GM23338 (cell line): ENCODE measurements around the gene CCDC177. TPM values are rescaled to one million over a fixed set of nuclear protein-coding genes. Genes with fewer than 3 reads are reported as not detected.

Experiments used
- ATAC-seq: fragments of 200-7000 bp; cut with Tn5 transposase; 3 replicates; pipeline ENCODE4 v1.9.1; 2020
- DNase-seq: peaks from one replicate; pipeline ENCODE4 v3.0.0-alpha.2; 2015; ENCODE audit warnings: low spot score
- H2AFZ ChIP-seq: fragments of 200-600 bp; sonication (generic); 2 replicates; pipeline ENCODE4 v1.8.0; 2016; ENCODE audit warnings: antibody characterized with exemption, mild to moderate bottlenecking, moderate library complexity
- H3F3A ChIP-seq: fragments of 200-600 bp; sonication (generic); replicated peaks from 2 replicates; pipeline ENCODE4 v1.8.0; 2017; ENCODE audit warnings: antibody characterized with exemption, mixed run types, low read depth
- H3K27ac ChIP-seq: fragments of 200-600 bp; sonication (generic); 2 replicates; pipeline ENCODE4 v1.6.1; 2016; ENCODE audit warnings: low read depth
- H3K27me3 ChIP-seq: fragments of 200-600 bp; sonication (generic); 2 replicates; pipeline ENCODE4 v1.8.0; 2016; ENCODE audit warnings: mild to moderate bottlenecking, mixed run types, moderate library complexity; ENCODE audit not compliant: insufficient read depth
- H3K36me3 ChIP-seq: fragments of 200-600 bp; sonication (generic); 2 replicates; pipeline ENCODE4 v1.8.0; 2016; ENCODE audit warnings: mild to moderate bottlenecking; ENCODE audit not compliant: insufficient read depth
- H3K4me1 ChIP-seq: fragments of 200-600 bp; sonication (generic); 2 replicates; pipeline ENCODE4 v1.8.0; 2016; ENCODE audit warnings: mild to moderate bottlenecking, moderate library complexity; ENCODE audit not compliant: insufficient read depth
- H3K4me2 ChIP-seq: fragments of 200-600 bp; sonication (generic); 2 replicates; pipeline ENCODE4 v1.7.1; 2017; ENCODE audit warnings: mixed run types
- H3K4me3 ChIP-seq: fragments of 200-600 bp; sonication (generic); 2 replicates; pipeline ENCODE4 v1.6.1; 2016; ENCODE audit warnings: mixed run types
- H3K79me2 ChIP-seq: fragments of 200-600 bp; sonication (generic); replicated peaks from 2 replicates; pipeline ENCODE4 v1.8.0; 2017; ENCODE audit warnings: mild to moderate bottlenecking; ENCODE audit not compliant: insufficient read depth
- H3K9me2 ChIP-seq: fragments of 200-600 bp; sonication (generic); 2 replicates; pipeline ENCODE4 v1.8.0; 2017; ENCODE audit not compliant: insufficient read depth
- H4K20me1 ChIP-seq: fragments of 200-600 bp; sonication (generic); replicated peaks from 2 replicates; pipeline ENCODE4 v1.8.0; 2017; ENCODE audit warnings: mild to moderate bottlenecking; ENCODE audit not compliant: insufficient read depth
- H3K27ac Mint-ChIP-seq: 2 replicates; pipeline ENCODE4 v1.8.0; 2020; ENCODE audit warnings: inconsistent platforms, mild to moderate bottlenecking, moderate library complexity, mixed read lengths
- H3K27me3 Mint-ChIP-seq: 3 replicates; pipeline ENCODE4 v1.8.0; 2022; ENCODE audit warnings: low read depth, mild to moderate bottlenecking, moderate library complexity, mixed read lengths, inconsistent platforms; ENCODE audit not compliant: insufficient read depth, poor library complexity
- H3K36me3 Mint-ChIP-seq: 3 replicates; pipeline ENCODE4 v1.8.0; 2021; ENCODE audit warnings: low read depth, mild to moderate bottlenecking, inconsistent platforms, moderate library complexity, mixed read lengths
- H3K4me1 Mint-ChIP-seq: 3 replicates; pipeline ENCODE4 v1.8.0; 2020; ENCODE audit warnings: mild to moderate bottlenecking, inconsistent platforms, mixed read lengths
- H3K4me3 Mint-ChIP-seq: 3 replicates; pipeline ENCODE4 v1.8.0; 2021; ENCODE audit warnings: moderate library complexity, mild to moderate bottlenecking, inconsistent platforms, mixed read lengths
- H3K9me3 Mint-ChIP-seq: 3 replicates; pipeline ENCODE4 v1.8.0; 2020; ENCODE audit warnings: moderate library complexity, mild to moderate bottlenecking, inconsistent platforms, mixed read lengths
- CREB1 ChIP-seq: fragments of 250-450 bp; sonication (Bioruptor Pico); IDR thresholded peaks from 2 replicates; pipeline ENCODE4 v1.5.0; 2020; ENCODE audit warnings: low read depth, mild to moderate bottlenecking, moderate library complexity
- CTCF ChIP-seq, 2 experiments: fragments of 200-600 bp in 1 of 2; sonication (generic) in 1 of 2; conservative IDR thresholded peaks; 2 replicates each; pipeline versions ENCODE4 v1.5.1 to v1.6.1; 2016 to 2017; ENCODE audit warnings: antibody characterized with exemption in 2 of 2, low read depth in 2 of 2, mild to moderate bottlenecking in 2 of 2, moderate library complexity in 1 of 2
- EZH2 ChIP-seq: fragments of 200-600 bp; sonication (generic); IDR thresholded peaks from one replicate; pipeline ENCODE4 v1.8.0; 2017; ENCODE audit warnings: antibody characterized with exemption, mild to moderate bottlenecking, low read depth; ENCODE audit not compliant: unreplicated experiment
- EZH2phosphoT487 ChIP-seq: fragments of 200-600 bp; sonication (generic); IDR thresholded peaks from one replicate; pipeline ENCODE4 v1.8.1; 2018; ENCODE audit warnings: antibody characterized with exemption; ENCODE audit not compliant: unreplicated experiment
- NANOG ChIP-seq: IDR thresholded peaks from 2 replicates; pipeline ENCODE4 v1.6.1; 2016; ENCODE audit warnings: antibody characterized with exemption, borderline replicate concordance
- POLR2AphosphoS5 ChIP-seq: IDR thresholded peaks from 2 replicates; pipeline ENCODE4 v1.6.1; 2016; ENCODE audit warnings: antibody characterized with exemption, low read depth
- STAT1 ChIP-seq: IDR thresholded peaks from one replicate; pipeline ENCODE4 v1.6.1; 2016; ENCODE audit warnings: antibody characterized with exemption; ENCODE audit not compliant: unreplicated experiment
- ZNF114 ChIP-seq: fragments of 250-450 bp; sonication (Bioruptor Pico); IDR thresholded peaks from 2 replicates; pipeline ENCODE4 v1.5.0; 2020; ENCODE audit warnings: mild to moderate bottlenecking, moderate library complexity
- ZNF331 ChIP-seq: fragments of 250-450 bp; sonication (Bioruptor Pico); IDR thresholded peaks from 2 replicates; pipeline ENCODE4 v1.5.0; 2020; ENCODE audit warnings: low read depth, mild to moderate bottlenecking, moderate library complexity
- ZNF462 ChIP-seq: fragments of 250-450 bp; sonication (Bioruptor Pico); IDR thresholded peaks from 2 replicates; pipeline ENCODE4 v1.5.0; 2020; ENCODE audit warnings: mild to moderate bottlenecking, moderate library complexity
- polyA plus RNA-seq: library from polyadenylated mRNA; unstranded; fragments of >200 nt; fragmentation: Nextera tagmentation; extraction: Ambion mirVana; gene quantifications from 2 replicates; pipeline ENCODE4 v1.2.1, GENCODE V29; 2016
- total RNA-seq: library from RNA; depleted of rRNA; stranded (reverse); fragments of >200 nt; shearing (Covaris generic); gene quantifications from 2 replicates; pipeline ENCODE4 v1.2.3, GENCODE V29; 2014
- TF ChIP-seq, protein P1 (sequence below): IDR thresholded peaks from one replicate; pipeline ENCODE4 v1.6.1; 2018; ENCODE audit warnings: antibody characterized with exemption; ENCODE audit not compliant: unreplicated experiment

Gene CCDC177
- total and polyA plus RNA-seq, 2 experiments from 2014 or later: 0.18 to 1.7 TPM

- TF ChIP-seq EZH2 (no peak), ZNF114 (CRISPR knock-in tag) (no peak), CTCF (conservative IDR thresholded peaks at IDR 0.05; ENCODE audit: low read depth in 2 of 2) (no peak), POLR2AphosphoS5 (no peak)
These were observed 45.1 kb downstream of the CCDC177 start (continued) for GRCh38 chr14:69529563-69529962.

- no peaks in the 10 kb centered on the region for H3K27me3 ChIP-seq
- no peaks in the 10 kb centered on the region for H3F3A ChIP-seq
- Mint-ChIP-seq H3K27ac (no peak overlapping the region), H3K9me3 (no peaks in the 10 kb centered on the region), H3K4me3 (no peak overlapping the region), H3K27me3 (peaks cover 3% of the 10 kb centered on the region), H3K36me3 (no peaks in the 10 kb centered on the region), H3K4me1 (no peaks in the 10 kb centered on the region)
- H3K4me2 ChIP-seq: no peak overlapping the region
- no peak overlapping the region for H3K4me3 ChIP-seq
- H3K9me2 ChIP-seq: peaks cover 6% of the 10 kb centered on the region; the same call in 1 of the 2 replicates
- no peak for DNase-seq
- H3K27ac ChIP-seq: no peak overlapping the region
- no peaks in the 10 kb centered on the region for H3K4me1 ChIP-seq
- no peaks in the 10 kb centered on the region for H3K79me2 ChIP-seq
- no peak for ATAC-seq
- H3K36me3 ChIP-seq: no peaks in the 10 kb centered on the region
- H2AFZ ChIP-seq: no peak overlapping the region
- H4K20me1 ChIP-seq: no peaks in the 10 kb centered on the region
- TF ChIP-seq NANOG (no peak), ZNF114 (CRISPR knock-in tag) (no peak), POLR2AphosphoS5 (no peak), STAT1 (no peak), EZH2phosphoT487 (no peak), EZH2 (no peak), ZNF462 (no peak), CREB1 (CRISPR knock-in tag) (no peak), ZNF331 (CRISPR knock-in tag) (no peak), CTCF (conservative IDR thresholded peaks at IDR 0.05; ENCODE audit: low read depth in 2 of 2) (no peak)
- TF ChIP-seq, protein P1, sequence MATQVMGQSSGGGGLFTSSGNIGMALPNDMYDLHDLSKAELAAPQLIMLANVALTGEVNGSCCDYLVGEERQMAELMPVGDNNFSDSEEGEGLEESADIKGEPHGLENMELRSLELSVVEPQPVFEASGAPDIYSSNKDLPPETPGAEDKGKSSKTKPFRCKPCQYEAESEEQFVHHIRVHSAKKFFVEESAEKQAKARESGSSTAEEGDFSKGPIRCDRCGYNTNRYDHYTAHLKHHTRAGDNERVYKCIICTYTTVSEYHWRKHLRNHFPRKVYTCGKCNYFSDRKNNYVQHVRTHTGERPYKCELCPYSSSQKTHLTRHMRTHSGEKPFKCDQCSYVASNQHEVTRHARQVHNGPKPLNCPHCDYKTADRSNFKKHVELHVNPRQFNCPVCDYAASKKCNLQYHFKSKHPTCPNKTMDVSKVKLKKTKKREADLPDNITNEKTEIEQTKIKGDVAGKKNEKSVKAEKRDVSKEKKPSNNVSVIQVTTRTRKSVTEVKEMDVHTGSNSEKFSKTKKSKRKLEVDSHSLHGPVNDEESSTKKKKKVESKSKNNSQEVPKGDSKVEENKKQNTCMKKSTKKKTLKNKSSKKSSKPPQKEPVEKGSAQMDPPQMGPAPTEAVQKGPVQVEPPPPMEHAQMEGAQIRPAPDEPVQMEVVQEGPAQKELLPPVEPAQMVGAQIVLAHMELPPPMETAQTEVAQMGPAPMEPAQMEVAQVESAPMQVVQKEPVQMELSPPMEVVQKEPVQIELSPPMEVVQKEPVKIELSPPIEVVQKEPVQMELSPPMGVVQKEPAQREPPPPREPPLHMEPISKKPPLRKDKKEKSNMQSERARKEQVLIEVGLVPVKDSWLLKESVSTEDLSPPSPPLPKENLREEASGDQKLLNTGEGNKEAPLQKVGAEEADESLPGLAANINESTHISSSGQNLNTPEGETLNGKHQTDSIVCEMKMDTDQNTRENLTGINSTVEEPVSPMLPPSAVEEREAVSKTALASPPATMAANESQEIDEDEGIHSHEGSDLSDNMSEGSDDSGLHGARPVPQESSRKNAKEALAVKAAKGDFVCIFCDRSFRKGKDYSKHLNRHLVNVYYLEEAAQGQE: no peak
These were observed 45.7 kb downstream of the CCDC177 start for GRCh38 chr14:69528930-69529329.
